Fibroblast of lung (primary cell): ENCODE data around the gene RERE.

Experiments
- CTCF ChIP-seq, 2 donors: IDR thresholded peaks in 1 of 2; conservative IDR thresholded peaks in 1 of 2; 1 replicate in 1 of 2; 2 replicates in 1 of 2; pipeline ENCODE4 v1.5.1; 2011 to 2012; ENCODE audit warnings: low read length in 2 of 2, control low read depth in 1 of 2, inconsistent platforms in 1 of 2, low read depth in 1 of 2, mild to moderate bottlenecking in 1 of 2
- EZH2 ChIP-seq: IDR thresholded peaks from 2 replicates; pipeline ENCODE4 v1.5.1; 2012; ENCODE audit warnings: low read length, control low read depth, mild to moderate bottlenecking; ENCODE audit errors: missing control alignments

- TF ChIP-seq CTCF (conservative IDR thresholded peaks at IDR 0.05 in 1 of 2, IDR thresholded peaks at IDR 0.05 in 1 of 2; ENCODE audit: low read depth in 1 of 2, low read length in 2 of 2): no peak
- no peak for TF ChIP-seq EZH2
Measured at GRCh38 chr1:8545078-8545477, 272.4 kb downstream of the RERE start.
